ENCODE data around the gene POLR1B. TPM values are rescaled to one million over a fixed set of nuclear protein-coding genes. Genes with fewer than 3 reads are reported as not detected.

The POLR1B gene
- total and polyA plus RNA-seq, 2 of the 13 experiments (the other 11 are each of a cell fraction or from before 2014, with no cell fraction given): 18.3 to 46.0 TPM

DNA sequence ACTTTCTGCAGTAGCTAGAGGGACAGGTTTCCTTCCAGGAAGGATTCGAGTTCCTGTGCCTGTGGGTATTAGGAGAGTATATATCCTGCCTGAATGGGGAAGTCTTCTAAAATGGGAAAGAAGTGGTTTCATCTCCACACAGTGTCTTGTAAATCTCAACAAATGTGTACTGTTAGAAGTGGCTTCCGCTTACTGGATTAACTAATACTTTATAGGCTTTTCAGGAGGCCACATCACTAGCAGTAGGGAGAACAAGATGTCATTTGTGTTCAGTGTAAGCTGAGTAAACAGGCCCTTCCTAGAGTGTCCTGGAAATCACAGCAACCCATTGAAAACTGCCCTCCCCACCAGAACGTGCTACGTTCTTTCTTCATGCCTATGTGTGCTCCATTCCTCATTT, 12.5 kb upstream of the POLR1B start:
- H3K79me2 ChIP-seq (ENCODE audit: insufficient read depth, low read length): no peaks in the 10 kb centered on the region
- peaks cover 5 to 36% of the 10 kb centered on the region in 2 experiments for H3K36me3 ChIP-seq (replicated peaks in 1 of 2; ENCODE audit: control insufficient read depth in 1 of 2, insufficient read depth in 2 of 2, low read length in 2 of 2)
- TF ChIP-seq ZFP36 (IDR thresholded peaks at IDR 0.05; ENCODE audit: borderline replicate concordance, low read depth, low read length, partially characterized antibody): no peak
- no peak for TF ChIP-seq KLF15 (CRISPR knock-in tag; IDR thresholded peaks at IDR 0.05; ENCODE audit: borderline replicate concordance)
- TF ChIP-seq, protein P1, sequence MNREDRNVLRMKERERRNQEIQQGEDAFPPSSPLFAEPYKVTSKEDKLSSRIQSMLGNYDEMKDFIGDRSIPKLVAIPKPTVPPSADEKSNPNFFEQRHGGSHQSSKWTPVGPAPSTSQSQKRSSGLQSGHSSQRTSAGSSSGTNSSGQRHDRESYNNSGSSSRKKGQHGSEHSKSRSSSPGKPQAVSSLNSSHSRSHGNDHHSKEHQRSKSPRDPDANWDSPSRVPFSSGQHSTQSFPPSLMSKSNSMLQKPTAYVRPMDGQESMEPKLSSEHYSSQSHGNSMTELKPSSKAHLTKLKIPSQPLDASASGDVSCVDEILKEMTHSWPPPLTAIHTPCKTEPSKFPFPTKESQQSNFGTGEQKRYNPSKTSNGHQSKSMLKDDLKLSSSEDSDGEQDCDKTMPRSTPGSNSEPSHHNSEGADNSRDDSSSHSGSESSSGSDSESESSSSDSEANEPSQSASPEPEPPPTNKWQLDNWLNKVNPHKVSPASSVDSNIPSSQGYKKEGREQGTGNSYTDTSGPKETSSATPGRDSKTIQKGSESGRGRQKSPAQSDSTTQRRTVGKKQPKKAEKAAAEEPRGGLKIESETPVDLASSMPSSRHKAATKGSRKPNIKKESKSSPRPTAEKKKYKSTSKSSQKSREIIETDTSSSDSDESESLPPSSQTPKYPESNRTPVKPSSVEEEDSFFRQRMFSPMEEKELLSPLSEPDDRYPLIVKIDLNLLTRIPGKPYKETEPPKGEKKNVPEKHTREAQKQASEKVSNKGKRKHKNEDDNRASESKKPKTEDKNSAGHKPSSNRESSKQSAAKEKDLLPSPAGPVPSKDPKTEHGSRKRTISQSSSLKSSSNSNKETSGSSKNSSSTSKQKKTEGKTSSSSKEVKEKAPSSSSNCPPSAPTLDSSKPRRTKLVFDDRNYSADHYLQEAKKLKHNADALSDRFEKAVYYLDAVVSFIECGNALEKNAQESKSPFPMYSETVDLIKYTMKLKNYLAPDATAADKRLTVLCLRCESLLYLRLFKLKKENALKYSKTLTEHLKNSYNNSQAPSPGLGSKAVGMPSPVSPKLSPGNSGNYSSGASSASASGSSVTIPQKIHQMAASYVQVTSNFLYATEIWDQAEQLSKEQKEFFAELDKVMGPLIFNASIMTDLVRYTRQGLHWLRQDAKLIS (CRISPR knock-in tag; IDR thresholded peaks at IDR 0.05): no peak
- TF ChIP-seq HCFC1 (IDR thresholded peaks at IDR 0.05; ENCODE audit: low read depth, low read length): no peak
- TF ChIP-seq EHMT2 (IDR thresholded peaks at IDR 0.05; ENCODE audit: borderline replicate concordance, low read depth, low read length): no peak
- no peak for TF ChIP-seq RFXAP (CRISPR knock-in tag; IDR thresholded peaks at IDR 0.05; ENCODE audit: borderline replicate concordance)
- no peak for TF ChIP-seq FOXM1 (CRISPR knock-in tag; IDR thresholded peaks at IDR 0.05)
- ChIA-PET CTCF (ENCODE audit: low intra/inter-chr PET ratio, low total read pairs) (no interaction called here), POLR2A (no interaction called here)
- H3K27ac ChIP-seq (ENCODE audit: extremely low read length, insufficient read depth, low read length): no peak overlapping the region
- 89% methylated on average over 4 of the region's 4 CpGs for WGBS (ENCODE audit: low lambda C conversion rate)
- no TSS peak for BruUV-seq (replicated peaks)
- no peaks in the 10 kb centered on the region for H3K27me3 ChIP-seq (ENCODE audit: control insufficient read depth in 1 of 2, insufficient read depth in 2 of 2, low read length in 2 of 2)
- no peak overlapping the region for H3K4me3 ChIP-seq (replicated peaks in 1 of 3; ENCODE audit: insufficient read depth in 1 of 3, low read depth in 2 of 3, low read length in 3 of 3)
- no peaks in the 10 kb centered on the region for H3K9me3 ChIP-seq (ENCODE audit: low read length)
- H4K20me1 ChIP-seq (ENCODE audit: insufficient read depth, low read length): no peaks in the 10 kb centered on the region
- no peak overlapping the region for H3K9ac ChIP-seq (ENCODE audit: insufficient read depth, low read depth, low read length)
- no peak overlapping the region for H2AFZ ChIP-seq (ENCODE audit: low read length)
- in situ Hi-C loops (cut with HindIII; ENCODE audit: extremely low pct_ligation_motif_present, low pct_unique_long_range_greater_than_20kb) (no loop called here), intact Hi-C loops (cut with micrococcal nuclease; ENCODE audit: unreplicated experiment) (no loop called here)
- ATAC-seq (no peak), FAIRE-seq (no peak), DNase-seq (ENCODE audit: low spot score) (no peak)
- H3K4me1 ChIP-seq (ENCODE audit: insufficient read depth, low read length): no peaks in the 10 kb centered on the region
- no peak overlapping the region for H3K4me2 ChIP-seq (ENCODE audit: low read depth, low read length)

All from HepG2 (cell line).